Activated naive CD4-positive, alpha-beta T cell treated with Interleukin-2 at 50 U/mL for 16 hours (primary cell): ENCODE results near the gene USH2A.

Source experiments
- DNase-seq: peaks from one replicate; pipeline ENCODE4 v3.0.0-alpha.2; 2020

USH2A gene, protein sequence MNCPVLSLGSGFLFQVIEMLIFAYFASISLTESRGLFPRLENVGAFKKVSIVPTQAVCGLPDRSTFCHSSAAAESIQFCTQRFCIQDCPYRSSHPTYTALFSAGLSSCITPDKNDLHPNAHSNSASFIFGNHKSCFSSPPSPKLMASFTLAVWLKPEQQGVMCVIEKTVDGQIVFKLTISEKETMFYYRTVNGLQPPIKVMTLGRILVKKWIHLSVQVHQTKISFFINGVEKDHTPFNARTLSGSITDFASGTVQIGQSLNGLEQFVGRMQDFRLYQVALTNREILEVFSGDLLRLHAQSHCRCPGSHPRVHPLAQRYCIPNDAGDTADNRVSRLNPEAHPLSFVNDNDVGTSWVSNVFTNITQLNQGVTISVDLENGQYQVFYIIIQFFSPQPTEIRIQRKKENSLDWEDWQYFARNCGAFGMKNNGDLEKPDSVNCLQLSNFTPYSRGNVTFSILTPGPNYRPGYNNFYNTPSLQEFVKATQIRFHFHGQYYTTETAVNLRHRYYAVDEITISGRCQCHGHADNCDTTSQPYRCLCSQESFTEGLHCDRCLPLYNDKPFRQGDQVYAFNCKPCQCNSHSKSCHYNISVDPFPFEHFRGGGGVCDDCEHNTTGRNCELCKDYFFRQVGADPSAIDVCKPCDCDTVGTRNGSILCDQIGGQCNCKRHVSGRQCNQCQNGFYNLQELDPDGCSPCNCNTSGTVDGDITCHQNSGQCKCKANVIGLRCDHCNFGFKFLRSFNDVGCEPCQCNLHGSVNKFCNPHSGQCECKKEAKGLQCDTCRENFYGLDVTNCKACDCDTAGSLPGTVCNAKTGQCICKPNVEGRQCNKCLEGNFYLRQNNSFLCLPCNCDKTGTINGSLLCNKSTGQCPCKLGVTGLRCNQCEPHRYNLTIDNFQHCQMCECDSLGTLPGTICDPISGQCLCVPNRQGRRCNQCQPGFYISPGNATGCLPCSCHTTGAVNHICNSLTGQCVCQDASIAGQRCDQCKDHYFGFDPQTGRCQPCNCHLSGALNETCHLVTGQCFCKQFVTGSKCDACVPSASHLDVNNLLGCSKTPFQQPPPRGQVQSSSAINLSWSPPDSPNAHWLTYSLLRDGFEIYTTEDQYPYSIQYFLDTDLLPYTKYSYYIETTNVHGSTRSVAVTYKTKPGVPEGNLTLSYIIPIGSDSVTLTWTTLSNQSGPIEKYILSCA (N-terminal part only)

GRCh38 chr1:216422821-216423520, at the start of gene USH2A:
TSS of gene USH2A (minus strand) at chr1:216423448. CDS start at chr1:216422336, 1,112 bp downstream.
- no peak for DNase-seq

DNA sequence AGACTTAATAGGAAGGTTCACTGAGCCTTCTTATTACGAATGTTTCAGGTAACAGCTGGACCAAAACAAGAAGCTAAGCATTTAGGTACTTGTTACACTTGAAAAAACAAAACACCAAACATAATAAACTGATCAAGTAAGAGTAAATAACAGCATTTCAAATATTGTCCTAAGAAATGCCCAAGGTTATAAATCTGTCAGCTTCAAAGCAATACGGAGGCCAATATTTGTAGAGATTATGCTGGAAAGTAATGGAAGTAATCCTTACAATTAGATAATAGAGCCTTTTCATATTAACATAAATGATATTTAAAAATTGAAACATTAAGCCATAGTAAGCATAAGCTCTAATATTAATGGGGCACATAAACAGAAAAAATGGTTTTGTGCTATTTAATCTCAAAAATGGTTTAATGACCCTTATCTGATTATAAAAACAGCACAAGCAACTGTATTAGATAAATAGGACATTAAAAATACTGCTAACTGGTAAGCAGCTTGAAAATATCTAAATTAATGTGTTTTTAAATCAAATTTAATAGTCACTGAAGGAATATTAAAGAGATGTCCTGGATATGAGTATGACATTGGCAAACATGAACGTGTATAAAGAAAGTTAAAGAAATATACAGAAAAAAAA, 43.0 kb upstream of the USH2A start:
- DNase-seq, result no peak

GRCh38 chr1:216464489-216464888, 41.2 kb upstream of the USH2A start:
- DNase-seq, result no peak

DNA sequence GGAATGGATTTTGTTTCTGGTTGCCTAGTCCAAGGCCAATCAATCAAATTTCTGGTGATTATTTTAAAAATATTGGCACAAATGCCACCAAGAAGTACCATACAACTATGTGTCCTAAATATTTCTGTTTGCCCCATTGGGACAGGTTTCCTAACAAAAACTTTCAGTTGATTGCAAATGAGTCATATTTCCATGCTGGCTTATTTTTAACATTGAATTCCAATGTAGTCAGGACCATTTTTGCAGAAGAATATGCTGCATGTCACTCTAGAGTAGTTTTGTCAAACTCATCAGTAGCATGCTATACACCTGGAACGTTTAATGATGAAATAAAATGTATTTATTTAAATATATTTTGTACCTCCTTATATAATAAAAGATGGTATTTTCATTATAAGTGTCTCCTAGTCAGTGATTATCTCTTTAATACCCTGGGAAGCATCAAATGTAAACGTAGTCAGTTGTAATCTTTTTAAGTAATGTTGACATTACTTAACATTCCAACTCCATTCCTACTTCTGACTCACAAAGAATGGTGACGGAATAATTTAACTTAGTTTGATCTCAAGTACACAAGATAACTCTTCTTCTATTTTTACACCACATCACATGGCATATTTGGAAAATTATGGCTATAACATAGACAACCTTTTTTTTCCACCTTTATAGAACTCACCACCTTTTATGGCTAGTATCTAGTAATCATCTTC, 39.0 kb upstream of the USH2A start:
- DNase-seq, result no peak

DNA sequence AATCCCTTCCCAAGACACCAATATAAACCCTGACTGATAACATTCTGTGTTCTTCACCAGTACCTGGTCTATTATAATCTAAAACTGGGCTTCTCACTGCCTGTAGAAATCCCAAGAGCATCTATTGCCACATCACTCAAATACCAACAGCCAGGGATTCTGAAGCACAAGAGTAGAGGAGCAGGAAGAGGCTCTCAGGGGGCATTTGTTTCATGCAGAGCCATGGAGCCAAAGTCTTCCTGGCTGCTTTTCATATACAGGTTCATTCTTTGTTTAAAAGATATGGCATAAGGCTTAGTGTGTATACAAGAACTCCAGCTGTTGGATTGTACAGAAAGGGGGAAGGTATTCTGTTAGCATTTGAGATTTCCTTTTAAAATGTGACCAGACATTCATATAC, 38.2 kb upstream of the USH2A start:
- DNase-seq, result no peak

- no peak for DNase-seq
Measured at GRCh38 chr1:216459651-216460207, 36.5 kb upstream of the USH2A start.

DNA sequence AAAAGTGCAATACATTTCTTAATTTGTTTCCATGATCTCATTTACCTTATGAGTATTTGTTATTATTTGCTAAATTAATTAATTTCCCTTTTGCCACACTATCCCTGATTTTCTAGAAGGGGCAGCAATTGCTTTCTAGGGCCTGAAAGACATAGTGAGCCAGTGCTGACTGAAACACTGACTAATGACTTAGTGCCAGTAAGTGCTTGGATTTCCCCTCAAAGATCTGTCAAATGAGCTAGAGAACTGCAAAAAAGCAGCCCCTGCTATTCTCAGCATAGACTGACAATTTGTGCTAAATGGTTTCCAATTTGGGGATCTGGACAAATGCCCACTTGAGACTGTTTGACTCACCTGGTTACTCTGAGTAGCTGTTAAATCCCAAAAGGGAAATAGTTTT, 35.6 kb upstream of the USH2A start:
- no peak for DNase-seq

- no peak for DNase-seq
Measured at GRCh38 chr1:216457356-216457755, 34.1 kb upstream of the USH2A start.

- DNase-seq, result no peak
Measured at GRCh38 chr1:216456682-216457081, 33.4 kb upstream of the USH2A start.

GRCh38 chr1:216453777-216454176, 30.5 kb upstream of the USH2A start:
- DNase-seq, result no peak

DNA sequence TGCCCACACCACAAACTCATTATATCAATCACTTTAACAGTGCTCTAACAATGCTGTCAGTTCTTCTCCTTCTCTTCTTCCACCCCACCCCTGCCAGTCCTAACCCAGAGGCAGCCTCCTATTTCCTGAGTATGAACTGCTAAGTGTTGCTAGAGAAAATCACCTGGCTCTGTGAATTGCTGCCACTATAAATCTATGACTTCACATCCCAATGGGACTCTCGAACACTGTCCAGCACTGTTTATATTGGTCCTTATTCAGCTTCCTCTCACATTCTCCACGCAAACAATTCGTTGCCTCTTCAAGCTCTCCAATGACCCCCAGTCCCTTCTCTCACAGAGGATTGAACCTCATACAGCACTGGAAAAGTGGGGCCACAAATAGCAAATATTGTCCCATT, 27.0 kb upstream of the USH2A start:
- no peak for DNase-seq

DNA sequence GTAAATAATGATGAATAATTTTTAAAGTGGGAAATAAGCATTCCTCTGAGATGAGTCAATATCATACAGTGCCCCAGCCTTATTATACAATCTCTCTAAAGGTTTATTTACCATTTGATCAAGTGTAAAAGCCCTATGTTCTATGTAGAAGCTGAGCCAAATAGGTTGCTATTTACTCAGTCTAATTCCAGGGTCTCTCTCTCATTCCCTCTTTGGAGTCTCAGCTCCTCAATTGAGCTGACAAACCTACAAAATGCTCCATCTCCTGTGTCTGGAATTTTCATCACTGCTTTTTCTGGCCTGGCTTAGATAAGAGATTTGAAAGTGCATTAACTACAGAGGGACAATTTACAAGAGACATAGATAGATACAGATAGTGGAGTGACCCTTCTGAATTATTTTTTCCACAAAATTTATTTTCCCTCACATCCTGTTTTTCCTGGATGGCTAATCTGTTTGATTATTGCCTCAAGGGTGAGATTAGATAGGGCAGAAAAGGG, 24.8 kb upstream of the USH2A start:
- DNase-seq, result no peak

DNA sequence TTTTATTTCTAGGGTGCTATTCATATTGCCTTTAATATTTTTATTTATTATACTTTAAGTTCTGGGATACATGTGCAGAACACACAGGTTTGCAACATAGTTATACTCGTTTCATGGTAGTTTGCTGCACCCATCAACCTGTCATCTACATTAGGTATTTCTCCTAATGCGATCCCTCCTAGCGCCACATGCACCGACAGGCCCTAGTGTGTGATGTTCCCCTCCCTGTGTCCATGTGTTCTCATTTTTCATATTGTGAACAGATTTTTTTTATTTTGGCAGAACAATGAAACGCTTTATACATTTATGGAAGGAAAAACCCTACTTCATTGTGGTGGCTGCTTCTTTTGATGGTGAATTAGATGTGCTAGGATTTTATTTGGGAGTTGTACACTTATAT, 14.4 kb upstream of the USH2A start:
- no peak for DNase-seq

GRCh38 chr1:216434232-216434631, 11.0 kb upstream of the USH2A start:
- DNase-seq, result no peak

GRCh38 chr1:216433175-216433574, 9.9 kb upstream of the USH2A start:
- DNase-seq, result no peak

DNA sequence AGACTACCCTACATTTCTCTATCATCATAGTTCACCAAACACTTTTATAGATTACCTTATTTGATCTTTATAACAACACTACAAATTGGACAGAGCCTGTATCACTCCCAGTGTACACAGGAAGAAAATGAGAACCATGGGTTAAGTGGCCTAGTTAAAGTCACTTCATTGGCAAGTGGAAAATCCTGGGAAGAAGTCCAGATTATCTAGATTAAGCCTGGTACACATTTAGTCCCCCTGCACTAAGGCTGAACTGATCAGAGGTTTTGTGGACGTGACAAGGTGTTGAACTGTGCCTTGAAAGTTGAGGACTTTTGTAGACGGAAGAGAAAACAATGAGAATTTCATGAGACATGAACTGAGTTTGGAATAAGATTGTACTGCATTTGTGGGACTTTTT, 7.5 kb upstream of the USH2A start:
- DNase-seq, result no peak

DNA sequence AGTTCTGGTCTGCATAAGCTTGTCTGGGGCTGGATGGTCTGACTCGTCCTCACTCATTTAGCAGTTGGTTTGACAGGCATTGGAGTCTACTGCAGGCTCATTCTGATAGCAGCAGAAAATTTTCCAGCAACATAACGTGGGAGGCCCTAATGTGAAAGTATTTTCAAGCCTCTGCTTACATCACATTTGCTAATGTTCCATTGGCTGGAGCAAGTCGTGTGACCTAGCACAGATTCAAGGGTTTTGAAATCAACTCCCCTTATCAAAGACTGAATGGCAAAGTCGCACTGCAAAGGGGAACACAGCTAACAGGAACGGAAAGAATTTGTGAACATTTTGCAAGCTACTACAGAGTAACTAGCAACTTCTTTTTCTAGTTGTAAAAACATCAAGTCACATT, 2.3 kb upstream of the USH2A start:
- no peak for DNase-seq

DNA sequence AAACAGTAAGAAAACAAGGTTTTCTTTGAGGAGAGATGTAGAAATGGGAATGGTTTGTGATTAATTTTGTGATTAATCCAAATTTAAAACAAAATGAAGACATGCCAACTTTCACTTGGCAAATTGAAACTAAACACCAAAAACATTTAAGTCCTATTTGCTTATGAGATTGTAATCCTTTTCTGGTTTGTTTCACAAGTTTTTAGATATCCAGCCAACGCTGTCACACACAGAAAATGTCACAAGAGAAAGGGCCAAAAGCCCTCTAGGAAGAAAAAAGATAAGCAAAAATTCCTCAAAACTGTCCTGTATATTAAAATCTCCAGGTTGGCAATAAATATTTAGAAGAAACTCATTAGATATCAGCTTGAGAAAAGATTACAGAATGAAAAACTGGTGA, 2.5 kb downstream of the USH2A start:
- DNase-seq, result no peak

GRCh38 chr1:216420263-216420662, 3.0 kb downstream of the USH2A start:
- DNase-seq, result no peak

GRCh38 chr1:216416488-216416887, 6.8 kb downstream of the USH2A start:
- DNase-seq, result no peak

DNA sequence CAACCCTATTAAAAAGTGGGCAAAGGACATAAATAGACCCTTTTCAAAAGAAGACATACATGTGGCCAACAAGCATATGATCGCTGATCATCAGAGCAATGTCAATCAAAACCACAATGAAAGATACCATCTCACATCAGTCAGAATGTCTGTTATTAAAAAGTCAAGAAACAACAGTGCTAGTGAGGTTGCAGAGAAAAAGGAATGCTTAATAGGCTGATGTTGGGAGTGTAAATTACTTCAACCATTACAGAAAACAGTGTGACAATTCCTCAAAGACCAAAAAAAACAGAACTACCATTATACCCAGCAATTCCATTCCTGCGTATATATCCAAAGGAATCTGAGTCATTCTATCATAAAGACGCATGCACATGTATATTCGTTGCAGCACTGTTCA, 13.2 kb downstream of the USH2A start:
- no peak for DNase-seq
